Stimulated activated CD4-positive, alpha-beta T cell treated with anti-CD3 and anti-CD28 coated beads, Interleukin-1b, Interleukin-23, amount 100 ng/mL, for 24 hours (primary cell): ENCODE measurements around the gene NISCH.

ENCODE experiments used
- DNase-seq, 4 experiments: peaks; one replicate each; pipeline ENCODE4 v3.0.0-alpha.2; 2020; ENCODE audit warnings: low read depth in 4 of 4, low spot score in 1 of 4

Gene NISCH

GRCh38 chr3:52489453-52489852, 34.0 kb downstream of the NISCH start:
- no peak for DNase-seq

- no peak for DNase-seq
Observed at GRCh38 chr3:52490035-52490938, 34.9 kb downstream of the NISCH start.

GRCh38 chr3:52490939-52491526, 35.6 kb downstream of the NISCH start:
- no peak for DNase-seq

GRCh38 chr3:52492059-52492458, 36.7 kb downstream of the NISCH start:
- DNase-seq: no peak

- no peak for DNase-seq
Observed at GRCh38 chr3:52493232-52494017, 38.0 kb downstream of the NISCH start.

- no peak for DNase-seq
Observed at GRCh38 chr3:52494445-52494844, 39.0 kb downstream of the NISCH start.

GRCh38 chr3:52494886-52495495, 39.6 kb downstream of the NISCH start, which contains the start of gene STAB1:
TSS of gene STAB1 (plus strand) at chr3:52495338. CDS start at chr3:52495414, 76 bp downstream.
- no peak for DNase-seq

- DNase-seq: no peak
Observed at GRCh38 chr3:52495777-52496602, 40.6 kb downstream of the NISCH start.

- no peak for DNase-seq
Observed at GRCh38 chr3:52498137-52499054, 43.0 kb downstream of the NISCH start.

GRCh38 chr3:52501046-52501445, 45.6 kb downstream of the NISCH start:
- DNase-seq: no peak

GRCh38 chr3:52502001-52502400, 46.6 kb downstream of the NISCH start:
- no peak for DNase-seq

GRCh38 chr3:52502808-52503350, 47.5 kb downstream of the NISCH start:
- no peak for DNase-seq

GRCh38 chr3:52503788-52504424, 48.5 kb downstream of the NISCH start:
- no peak for DNase-seq

GRCh38 chr3:52504977-52505376, 49.6 kb downstream of the NISCH start:
- DNase-seq: no peak

GRCh38 chr3:52506266-52506966, 51.0 kb downstream of the NISCH start:
- no peak for DNase-seq

- no peak for DNase-seq
Observed at GRCh38 chr3:52507359-52507758, 52.0 kb downstream of the NISCH start.

GRCh38 chr3:52509753-52510328, 54.4 kb downstream of the NISCH start:
- DNase-seq: no peak

- no peak for DNase-seq
Observed at GRCh38 chr3:52511509-52511908, 56.1 kb downstream of the NISCH start.
